Left ventricle myocardium superior (tissue), 1 donor: ENCODE results near the gene TOR4A. TPM values are rescaled to one million over a fixed set of nuclear protein-coding genes. Genes with fewer than 3 reads are reported as not detected.
"Not testable (repeated sequence)": the region's sequence is repeated elsewhere in the genome, so short reads cannot be mapped to it uniquely, and the experiment has no call there.

Experiments
- ATAC-seq: fragments of 200-7000 bp; cut with Tn5 transposase; one replicate; pipeline ENCODE4 v1.9.1; 2020; ENCODE audit warnings: mild to moderate bottlenecking, moderate library complexity
- DNase-seq: peaks from one replicate; pipeline ENCODE4 v3.0.0-alpha.2; 2020
- intact Hi-C: fragments of 100-400 bp; cut with micrococcal nuclease; formaldehyde crosslinking; loops from one replicate; pipeline ENCODE4 v1.11.0; 2022
- total RNA-seq: library from RNA; stranded (reverse); fragmentation: NEBNext Ultra II Directional; extraction: Animal tissue kit (Norgen Biotek cat#: 25700); gene quantifications from one replicate; pipeline ENCODE4 v1.2.1, GENCODE V29; 2021
- donor health status: DM: no; HTN: yes; CAD: no; lungs with severe emphysema.

The TOR4A gene
- total RNA-seq, 1 donor from 2014 or later: 19.3 TPM

DNA sequence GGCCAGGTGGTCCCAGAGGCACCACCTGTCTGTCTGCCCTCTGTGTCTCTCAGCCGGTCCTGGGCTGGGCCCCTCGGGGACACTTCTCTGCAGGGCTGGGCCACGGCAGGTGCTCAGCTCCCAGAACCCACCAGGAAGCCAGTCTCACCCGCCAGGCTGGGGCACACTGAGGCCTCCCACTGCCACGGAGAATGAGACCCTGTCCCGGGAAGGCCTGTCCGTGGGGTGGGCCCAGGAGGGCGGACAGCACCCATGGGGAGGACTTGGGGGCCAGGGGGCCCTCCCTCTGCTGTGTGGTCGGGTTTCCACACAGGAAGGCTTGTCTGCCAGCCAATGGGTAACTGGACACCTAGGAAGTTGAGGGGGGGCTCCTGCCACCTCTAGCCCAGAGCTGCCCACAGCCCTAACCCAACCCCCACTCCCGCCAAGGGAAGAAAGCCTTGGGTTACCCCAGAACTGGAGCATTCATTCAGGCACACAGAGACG is 40.5 kb upstream of the TOR4A start:
- ATAC-seq: no peak
- intact Hi-C loops: loop anchor here (10.0 kb wide), 1 partner anchor 112 kb away; no protein-coding TSS in a partner anchor
- DNase-seq: no peak

DNA sequence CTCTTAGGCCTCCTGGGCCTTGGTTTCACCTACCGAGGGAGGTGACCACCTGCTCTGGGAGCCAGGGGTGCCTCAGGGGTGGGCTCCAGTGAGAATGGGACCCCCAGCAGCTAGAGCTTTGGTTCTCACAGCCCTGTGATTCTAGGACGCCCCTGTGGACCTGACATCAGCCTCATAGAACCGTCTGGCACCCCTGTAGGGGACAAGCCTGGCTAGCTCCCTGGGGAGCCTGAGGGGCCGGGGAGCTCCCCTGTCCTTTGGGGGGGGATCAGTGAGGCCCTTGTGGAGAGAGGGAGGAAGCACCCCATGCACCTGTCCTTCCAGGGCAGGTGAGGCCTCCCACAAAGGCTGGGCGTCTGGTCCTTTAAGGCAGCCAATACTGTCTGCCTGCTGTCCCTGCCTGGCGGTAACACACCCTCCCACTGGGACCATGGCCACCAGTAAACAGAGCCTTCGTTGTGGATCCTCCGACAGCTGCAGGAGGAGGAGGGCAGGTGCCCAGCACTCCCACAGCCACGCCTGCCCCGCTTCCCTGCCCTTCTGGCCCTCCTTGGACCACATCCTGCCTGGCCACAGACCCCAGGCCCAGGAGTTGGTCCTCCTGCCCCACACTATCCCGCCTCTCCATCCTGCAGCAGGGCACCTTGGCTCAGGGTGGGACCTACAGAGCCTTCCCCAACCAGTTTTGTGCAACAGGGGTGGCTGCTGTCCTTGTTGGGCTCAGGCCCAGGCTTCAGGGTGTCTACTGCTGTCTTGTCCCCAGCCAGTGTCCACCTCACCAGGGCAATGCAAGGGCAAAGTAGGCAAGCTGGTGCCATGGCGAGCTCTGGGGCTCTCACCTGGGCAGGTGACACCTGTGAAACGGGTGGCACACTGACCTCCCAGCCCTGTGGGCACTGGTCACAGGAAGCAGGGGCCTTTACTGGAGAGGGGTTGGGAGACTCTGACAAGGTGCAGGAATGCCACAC is 39.5 kb upstream of the TOR4A start:
- DNase-seq: no peak
- intact Hi-C loops: loop anchor here (10.0 kb wide), 1 partner anchor 113 kb away; no protein-coding TSS in a partner anchor
- no peak for ATAC-seq

- ATAC-seq, DNase-seq: not testable (repeated sequence)
- intact Hi-C loops: loop anchor here (10.0 kb wide), 1 partner anchor 115 kb away; no protein-coding TSS in a partner anchor
Observed at GRCh38 chr9:137239541-137240200, 37.9 kb upstream of the TOR4A start.

- ATAC-seq (peak; percentile 69), DNase-seq (peak; percentile 92)
- intact Hi-C loops: no loop called here
Observed at GRCh38 chr9:137240318-137240840, 37.1 kb upstream of the TOR4A start.

DNA sequence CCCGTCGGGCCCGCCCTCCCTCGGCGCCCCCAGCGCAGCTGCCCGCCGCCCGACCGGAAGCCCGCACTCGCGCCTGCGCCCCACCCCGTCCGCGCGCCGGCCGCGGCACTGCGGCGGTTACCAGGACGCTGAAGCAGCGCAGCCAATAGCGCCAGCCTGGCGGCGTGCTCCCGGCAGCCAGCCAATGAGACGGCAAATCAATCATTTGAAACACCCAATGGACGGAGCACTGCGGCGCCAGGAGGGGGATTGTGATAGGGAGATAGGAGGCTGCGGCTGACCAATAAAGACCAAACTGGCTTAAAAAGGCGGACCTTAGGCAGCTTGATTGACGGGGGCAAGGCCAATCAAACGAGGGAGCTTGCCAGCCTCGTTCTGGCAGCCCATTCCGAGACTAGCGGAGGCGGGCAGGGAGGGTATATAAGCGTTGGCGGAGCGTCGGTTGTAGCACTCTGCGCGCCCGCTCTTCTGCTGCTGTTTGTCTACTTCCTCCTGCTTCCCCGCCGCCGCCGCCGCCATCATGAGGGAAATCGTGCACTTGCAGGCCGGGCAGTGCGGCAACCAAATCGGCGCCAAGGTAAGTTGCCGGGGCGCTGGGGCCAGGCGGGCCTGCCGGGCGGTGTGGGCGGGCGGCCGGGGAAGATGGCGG is 36.6 kb upstream of the TOR4A start, which contains the start of gene TUBB4B:
TSS of gene TUBB4B (plus strand) at position 447 of the 649 bp plus-strand sequence. CDS start at position 521, 74 bp downstream.
- DNase-seq (peak; percentile 100), ATAC-seq (peak; percentile 88)
- intact Hi-C loops: no loop called here

DNA sequence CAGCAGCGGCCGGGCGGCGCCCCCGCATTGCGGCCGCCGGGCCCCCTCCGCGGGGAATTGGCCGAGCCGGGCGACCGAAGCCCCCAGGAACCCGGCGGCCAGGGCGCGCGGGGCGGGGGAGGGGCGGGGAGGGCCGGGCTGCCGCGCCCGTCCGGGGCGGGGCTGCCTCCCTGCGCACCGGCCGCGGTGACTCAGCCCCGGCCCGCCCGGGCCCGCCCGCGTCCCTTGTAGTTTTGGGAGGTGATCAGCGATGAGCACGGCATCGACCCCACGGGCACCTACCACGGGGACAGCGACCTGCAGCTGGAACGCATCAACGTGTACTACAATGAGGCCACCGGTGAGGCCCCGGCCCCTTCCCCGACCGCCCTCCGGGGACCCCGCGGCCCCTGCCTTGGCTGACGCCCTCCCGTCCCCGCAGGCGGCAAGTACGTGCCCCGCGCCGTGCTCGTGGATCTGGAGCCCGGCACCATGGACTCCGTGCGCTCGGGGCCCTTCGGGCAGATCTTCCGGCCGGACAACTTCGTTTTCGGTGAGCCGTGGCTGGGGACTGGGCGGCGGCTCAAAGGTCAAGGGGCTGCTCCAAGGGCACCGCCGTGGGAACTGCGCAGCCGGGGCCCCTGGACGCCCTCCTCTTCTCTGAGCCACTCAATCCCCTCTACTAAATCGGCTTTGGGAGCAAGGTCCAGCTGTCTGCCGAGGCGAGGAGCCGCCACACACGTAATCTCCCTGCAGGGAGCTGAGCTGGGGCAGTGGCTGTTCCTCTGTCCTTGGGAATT is 35.8 kb upstream of the TOR4A start:
- ATAC-seq: peak; percentile 11
- intact Hi-C loops: no loop called here

GRCh38 chr9:137242269-137243203 is 35.0 kb upstream of the TOR4A start:
- intact Hi-C loops: no loop called here
- ATAC-seq: no peak

More for the DNA sequence above, 35.8 kb upstream of the TOR4A start:
- peak; percentile 80 for DNase-seq

DNA sequence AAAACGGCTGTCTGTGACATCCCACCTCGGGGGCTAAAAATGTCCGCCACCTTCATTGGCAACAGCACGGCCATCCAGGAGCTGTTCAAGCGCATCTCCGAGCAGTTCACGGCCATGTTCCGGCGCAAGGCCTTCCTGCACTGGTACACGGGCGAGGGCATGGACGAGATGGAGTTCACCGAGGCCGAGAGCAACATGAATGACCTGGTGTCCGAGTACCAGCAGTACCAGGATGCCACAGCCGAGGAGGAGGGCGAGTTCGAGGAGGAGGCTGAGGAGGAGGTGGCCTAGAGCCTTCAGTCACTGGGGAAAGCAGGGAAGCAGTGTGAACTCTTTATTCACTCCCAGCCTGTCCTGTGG is 34.3 kb upstream of the TOR4A start:
- DNase-seq, intact Hi-C loops, ATAC-seq: not testable (repeated sequence)

More at GRCh38 chr9:137242269-137243203, 35.0 kb upstream of the TOR4A start:
- no peak for DNase-seq

DNA sequence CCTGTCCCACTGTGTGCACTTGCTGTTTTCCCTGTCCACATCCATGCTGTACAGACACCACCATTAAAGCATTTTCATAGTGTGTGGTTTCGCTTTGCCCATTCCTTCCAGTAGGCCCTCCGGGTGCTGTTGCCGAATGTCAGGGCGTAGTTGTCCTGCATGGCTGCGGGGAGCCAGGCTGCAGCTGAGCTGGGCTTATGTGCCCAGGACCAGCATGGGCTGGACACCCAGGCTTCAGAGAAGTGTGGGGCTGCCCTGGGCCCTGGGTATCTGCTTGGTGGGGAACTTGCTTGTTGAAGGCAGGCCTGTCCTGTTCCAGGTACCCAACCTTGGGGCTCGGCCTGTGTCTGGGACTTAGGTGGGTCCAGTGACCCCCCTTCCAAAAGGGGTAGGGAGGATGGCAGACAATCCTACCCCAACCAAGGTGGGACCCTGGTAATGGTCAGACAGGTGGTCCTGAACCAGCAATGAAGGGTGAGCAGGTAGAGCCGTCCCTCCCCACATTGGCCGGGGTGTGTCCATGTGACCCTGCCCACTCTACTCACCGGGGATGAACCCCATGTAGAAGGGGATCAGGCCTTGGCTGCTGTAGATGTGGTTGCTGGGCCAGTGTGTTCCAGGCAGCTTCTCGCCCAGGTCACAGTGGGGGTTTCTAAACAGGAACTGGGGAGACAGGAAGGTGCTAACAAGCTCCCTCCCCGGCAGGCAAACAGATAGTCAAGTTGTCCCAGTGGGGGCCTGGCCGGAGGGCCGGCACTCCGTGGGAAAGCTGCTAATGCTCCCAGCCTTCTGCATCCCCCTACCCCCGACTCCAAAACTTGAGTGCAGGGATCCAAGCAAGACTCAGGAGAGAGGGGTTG is 33.7 kb upstream of the TOR4A start:
- ATAC-seq: no peak
- DNase-seq: no peak
- intact Hi-C loops: no loop called here

GRCh38 chr9:137244486-137245449 is 32.8 kb upstream of the TOR4A start:
- DNase-seq: peak; percentile 27
- intact Hi-C loops: no loop called here
- no peak for ATAC-seq

DNA sequence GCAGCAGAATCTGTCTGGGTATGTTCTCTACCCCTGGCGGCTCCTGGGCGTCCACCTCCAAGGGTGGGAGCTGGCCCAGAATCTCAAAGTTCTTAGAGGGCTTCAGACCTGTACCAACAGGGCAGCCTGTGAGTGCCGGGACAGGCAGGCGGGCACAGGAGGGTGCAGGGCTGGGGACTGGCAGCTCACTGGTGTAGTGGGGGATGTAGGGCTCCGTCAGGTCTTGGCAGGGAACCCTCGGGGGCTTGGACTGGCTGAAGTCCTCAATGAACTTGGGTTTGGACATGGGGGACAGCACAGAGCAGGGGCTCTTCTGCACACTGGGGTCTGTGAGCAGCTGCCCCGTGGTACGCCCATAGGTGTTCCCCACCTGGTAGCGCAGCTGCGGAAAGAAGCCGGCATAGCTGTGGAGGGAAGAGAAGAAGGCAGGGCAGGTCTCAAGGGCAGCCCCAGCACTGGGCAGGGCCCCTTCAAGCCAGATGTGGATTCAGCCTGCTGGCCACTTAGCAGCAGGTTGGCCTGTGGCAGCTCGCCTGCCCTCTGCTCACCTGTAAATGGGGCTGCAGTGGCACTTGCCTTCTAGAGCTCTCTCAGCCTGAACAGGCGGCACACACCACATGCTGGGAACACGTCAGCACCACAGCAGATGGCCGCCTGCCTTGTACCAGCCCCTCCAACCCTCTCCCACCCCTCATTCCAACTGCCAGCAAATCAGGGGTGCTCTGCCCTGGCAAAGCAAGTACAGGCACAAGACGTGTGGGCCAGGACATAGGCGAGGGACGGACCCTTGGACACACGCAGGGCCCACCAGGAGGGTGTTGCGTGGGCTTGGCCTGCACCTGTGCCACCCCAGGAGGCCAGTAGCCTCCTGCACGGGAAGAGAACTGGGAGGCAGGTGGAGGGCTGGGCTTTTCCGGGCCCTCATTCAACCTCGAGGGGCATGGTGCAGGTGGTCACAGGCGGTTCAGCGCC is 31.8 kb upstream of the TOR4A start:
- intact Hi-C loops: no loop called here
- ATAC-seq: no peak
- DNase-seq: no peak

GRCh38 chr9:137247135-137247915 is 30.2 kb upstream of the TOR4A start:
- intact Hi-C loops: no loop called here
- no peak for ATAC-seq
- no peak for DNase-seq

- ATAC-seq: no peak
- DNase-seq: no peak
- intact Hi-C loops: no loop called here
Observed at GRCh38 chr9:137247916-137248175, 29.7 kb upstream of the TOR4A start.
